ENCODE results near the gene TMTC2.

The TMTC2 gene

DNA sequence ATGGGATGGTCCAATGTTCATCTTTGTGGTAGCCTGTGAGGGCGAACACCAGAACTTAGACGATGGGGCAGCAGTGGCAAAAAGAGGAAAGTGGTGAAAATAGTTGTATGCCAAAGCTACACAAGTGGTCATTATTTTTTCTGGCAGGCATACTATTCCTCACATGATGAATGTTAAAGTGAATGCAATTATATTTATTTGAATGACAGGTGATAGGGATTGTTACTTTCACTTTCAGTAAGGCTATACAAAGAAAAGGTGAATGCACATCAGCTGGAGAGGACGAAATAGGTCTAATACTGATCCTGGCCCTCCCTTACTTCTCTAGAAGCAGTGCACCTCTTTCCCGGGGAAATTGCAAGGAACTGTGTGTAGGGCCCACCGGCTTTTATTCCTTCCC, 470.1 kb downstream of the TMTC2 start:
- no peak for DNase-seq

DNA sequence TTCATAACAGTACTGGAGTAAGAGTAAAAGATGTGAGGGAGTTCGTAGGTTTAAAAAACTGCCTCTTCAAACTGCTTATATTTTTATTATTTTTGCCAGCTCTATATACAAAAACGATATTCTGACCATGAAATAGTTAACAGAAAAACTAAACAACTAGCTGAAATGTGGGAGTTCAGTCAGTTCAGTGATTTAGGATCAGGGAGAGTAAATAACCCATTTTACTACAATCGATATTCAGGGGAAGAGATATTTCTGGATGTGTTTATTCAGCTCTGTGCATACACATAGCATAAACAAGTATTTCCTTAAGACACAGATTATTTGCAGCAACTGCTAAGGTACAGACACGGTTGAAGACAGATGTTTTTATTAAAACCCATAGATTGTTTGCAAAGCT, 470.9 kb downstream of the TMTC2 start:
- no peak for DNase-seq

DNA sequence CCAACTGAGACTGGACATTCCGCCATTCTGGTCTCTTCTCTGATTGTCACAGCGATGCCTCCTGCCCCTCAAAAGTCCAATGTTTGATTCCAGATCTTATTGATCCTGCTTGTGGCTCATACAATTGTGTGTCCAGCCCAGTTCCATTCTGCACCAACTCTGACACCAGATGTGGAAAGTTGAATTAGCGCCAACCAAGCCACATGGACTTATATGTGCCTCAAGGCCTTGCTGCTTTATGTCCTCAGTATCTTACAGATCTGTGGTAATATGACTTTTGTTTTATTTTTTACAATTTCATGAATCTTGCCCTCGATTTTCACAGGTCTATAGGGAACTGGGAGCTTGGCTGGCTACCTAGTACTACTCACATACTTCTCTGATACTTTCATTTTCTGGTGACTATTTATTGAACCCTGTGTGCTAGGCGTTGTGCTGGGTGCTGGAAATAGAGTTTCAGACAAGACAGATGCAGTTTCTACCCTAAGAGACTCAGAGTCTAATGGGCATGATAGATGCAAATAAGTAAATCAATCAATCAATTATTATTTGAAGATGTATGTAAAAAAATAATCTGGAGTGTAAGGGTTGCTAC, 472.0 kb downstream of the TMTC2 start:
- DNase-seq = no peak

DNA sequence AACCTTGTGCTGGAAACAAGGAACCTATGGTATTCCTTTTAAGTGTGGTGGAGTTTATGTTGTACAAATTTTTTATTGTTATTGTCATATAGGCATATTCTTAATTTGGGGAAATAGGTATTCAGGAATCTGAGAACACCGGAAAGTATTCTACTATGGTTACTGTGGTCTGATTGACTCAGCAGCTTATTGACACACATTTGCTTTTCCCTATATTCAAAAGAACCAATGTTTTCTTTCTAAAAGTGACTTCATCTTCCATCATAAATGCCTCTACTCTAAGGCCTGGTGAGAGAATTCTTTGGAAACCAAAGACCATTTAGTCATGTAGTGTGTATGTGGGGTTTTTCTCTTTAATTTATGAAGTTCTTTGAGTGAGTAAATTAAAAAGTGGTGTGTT, 474.8 kb downstream of the TMTC2 start:
- no peak for DNase-seq

DNA sequence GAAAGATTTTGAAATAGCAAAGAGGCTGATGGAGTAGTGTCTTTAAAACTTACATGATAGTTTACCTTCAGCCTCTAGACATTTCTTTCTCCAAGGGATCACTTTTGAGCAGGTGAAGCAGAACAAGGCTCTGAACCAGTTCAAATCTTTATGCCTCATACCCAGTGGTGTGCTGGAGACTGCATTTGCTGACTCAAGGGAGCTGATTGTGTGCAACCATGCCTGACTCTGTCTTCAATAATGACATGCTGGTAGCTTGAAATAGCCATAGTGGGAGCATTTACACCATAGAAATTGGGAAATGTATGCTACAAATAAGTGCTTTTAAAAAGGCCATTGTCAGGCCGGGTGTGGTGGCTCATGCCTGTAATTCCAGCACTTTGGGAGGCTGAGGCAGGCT, 482.0 kb downstream of the TMTC2 start:
- no peak for DNase-seq

DNA sequence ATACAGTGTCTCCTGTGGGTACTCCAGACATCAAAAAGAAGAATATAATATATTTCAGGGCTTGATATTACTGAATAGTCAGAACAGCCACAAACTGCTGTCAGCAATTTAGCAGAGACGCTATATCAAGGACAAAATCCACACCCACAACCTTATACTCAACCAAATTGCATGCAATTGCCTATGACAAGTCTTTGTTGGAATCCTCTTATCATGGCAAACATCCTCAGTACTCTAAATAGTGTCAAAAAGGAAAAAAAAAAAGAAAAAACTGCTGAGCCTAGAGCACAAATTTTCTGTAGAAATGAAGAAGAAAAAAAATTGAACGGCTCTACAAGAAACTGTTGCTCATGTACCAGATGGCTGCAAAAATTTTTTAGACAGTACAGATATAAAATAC, 485.7 kb downstream of the TMTC2 start:
- DNase-seq = no peak

DNA sequence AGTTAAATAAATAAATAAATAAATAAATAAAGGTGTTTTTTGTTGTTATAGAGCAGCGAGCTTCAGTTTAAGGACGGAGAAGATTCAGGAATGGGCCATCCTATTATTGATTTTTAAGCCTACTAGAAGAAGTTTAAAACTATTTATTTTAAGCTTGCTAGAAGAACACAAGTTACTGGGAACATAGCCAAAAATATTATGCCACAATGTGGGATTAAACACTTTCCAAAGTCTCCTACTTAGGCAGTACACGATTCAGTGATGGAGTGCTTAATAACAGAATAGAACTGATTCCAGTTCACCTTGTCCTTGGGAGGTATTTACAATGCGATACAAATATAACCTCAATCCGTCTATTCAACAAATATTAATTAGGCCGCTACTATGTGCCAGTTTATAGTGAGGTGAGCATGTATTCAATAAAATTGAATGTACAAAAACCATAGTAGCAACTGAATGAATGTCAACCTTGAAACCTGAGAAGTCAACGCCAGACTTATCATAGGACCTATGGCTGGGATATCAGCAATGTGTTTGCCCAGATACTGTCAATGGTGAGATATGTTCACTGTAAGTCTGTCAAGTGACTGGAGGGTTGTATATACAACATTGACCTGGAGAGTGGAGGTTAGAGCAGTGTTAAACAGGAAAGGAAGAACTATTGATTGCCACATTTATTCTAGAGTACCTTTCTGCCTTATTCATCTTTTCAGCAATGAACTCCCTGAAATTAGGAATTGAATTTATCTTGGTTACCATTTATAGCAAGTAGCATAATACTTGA, 486.4 kb downstream of the TMTC2 start:
- DNase-seq = no peak

DNA sequence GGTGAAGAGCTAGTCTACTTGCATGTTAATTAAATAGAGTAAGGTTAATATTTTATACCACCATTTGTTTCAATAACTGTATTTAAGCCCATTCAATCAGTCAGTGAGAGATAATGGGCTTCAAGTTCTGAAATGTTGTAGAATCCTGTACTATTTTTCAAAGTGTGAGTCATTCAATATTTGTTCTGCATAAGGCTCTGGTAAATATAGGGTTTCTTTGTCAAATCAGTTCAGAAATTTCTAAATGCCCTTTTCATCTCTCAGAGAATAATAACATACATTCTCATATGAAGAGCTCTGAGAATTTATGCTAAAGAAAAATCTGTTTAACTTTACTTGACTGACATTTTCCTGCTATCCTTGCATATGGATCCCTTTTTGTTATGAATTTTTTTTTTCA, 493.3 kb downstream of the TMTC2 start:
- DNase-seq = no peak

DNA sequence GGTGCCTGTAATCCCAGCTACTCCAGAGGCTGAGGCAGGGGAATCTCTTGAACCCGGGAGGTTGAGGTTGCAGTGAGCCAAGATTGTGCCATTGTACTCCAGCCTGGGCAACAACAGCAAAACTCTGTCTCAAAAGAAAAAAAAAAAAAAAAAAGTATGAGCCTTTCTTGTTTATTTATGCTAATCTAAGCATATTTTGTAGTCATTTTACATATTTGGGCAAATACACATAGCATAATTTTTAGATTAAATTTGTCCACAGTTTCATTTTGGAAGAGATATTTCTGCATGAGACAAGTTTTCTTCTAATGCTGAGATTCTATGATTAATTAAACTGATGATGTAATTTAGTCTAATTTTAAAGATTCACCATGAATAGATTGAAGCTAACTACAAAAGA, 494.4 kb downstream of the TMTC2 start:
- DNase-seq = no peak

DNA sequence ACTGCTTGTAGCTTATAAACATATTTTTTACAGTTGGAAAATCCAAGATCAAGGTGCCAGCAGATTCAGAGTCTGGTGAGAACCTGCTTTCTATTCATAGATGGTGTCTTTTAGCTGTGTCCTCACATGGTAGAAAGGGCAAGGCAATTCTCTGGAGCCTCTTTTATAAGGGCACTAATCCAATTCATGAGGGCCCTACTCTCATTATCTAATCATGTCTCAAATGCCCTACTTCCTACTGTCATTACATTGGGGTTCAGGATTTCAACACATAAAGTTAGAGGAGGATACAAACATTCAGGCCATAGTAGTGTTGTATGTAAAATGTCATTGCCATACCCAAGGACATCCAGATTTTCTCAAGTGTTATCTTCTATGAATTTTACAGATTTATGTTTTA, 496.4 kb downstream of the TMTC2 start:
- no peak for DNase-seq

All from MV-4-11 (cell line).